NOMO-1 (cell line): ENCODE data around the gene RAB8A.
"Not testable (repeated sequence)": the region's sequence is repeated elsewhere in the genome, so short reads cannot be mapped to it uniquely, and the experiment has no call there.

Experiments used
- DNase-seq, 2 experiments: peaks; one replicate each; lab custom pipeline; 2025; ENCODE audit not compliant: unreplicated experiment in 2 of 2; lab: John Stamatoyannopoulos, UW

The RAB8A gene

GRCh38 chr19:16077984-16078758, 33.5 kb upstream of the RAB8A start:
- no peak for DNase-seq

GRCh38 chr19:16078759-16079707, 32.7 kb upstream of the RAB8A start:
- DNase-seq = peak; percentile 91 to 99

- DNase-seq = no peak
Measured at GRCh38 chr19:16084067-16084685, 27.5 kb upstream of the RAB8A start.

- DNase-seq = no peak
Measured at GRCh38 chr19:16085115-16085514, 26.6 kb upstream of the RAB8A start.

- DNase-seq = not testable (repeated sequence)
Measured at GRCh38 chr19:16087404-16087803, 24.3 kb upstream of the RAB8A start.

GRCh38 chr19:16087940-16088339, 23.7 kb upstream of the RAB8A start:
- DNase-seq = no peak

- no peak for DNase-seq
Measured at GRCh38 chr19:16088351-16089009, 23.2 kb upstream of the RAB8A start.

- no peak for DNase-seq
Measured at GRCh38 chr19:16089010-16089846, 22.5 kb upstream of the RAB8A start.

- no peak for DNase-seq
Measured at GRCh38 chr19:16091546-16092475, 19.9 kb upstream of the RAB8A start.

- no peak for DNase-seq
Measured at GRCh38 chr19:16094360-16095070, 17.2 kb upstream of the RAB8A start.

GRCh38 chr19:16095071-16095571, 16.6 kb upstream of the RAB8A start:
- no peak for DNase-seq

GRCh38 chr19:16096280-16096855, 15.3 kb upstream of the RAB8A start:
- no peak for DNase-seq

- DNase-seq = no peak
Measured at GRCh38 chr19:16098416-16098768, 13.3 kb upstream of the RAB8A start.

GRCh38 chr19:16098821-16099220, 12.9 kb upstream of the RAB8A start:
- DNase-seq = no peak

- DNase-seq = not testable (repeated sequence)
Measured at GRCh38 chr19:16099314-16099965, 12.2 kb upstream of the RAB8A start.

- no peak for DNase-seq
Measured at GRCh38 chr19:16100524-16100923, 11.2 kb upstream of the RAB8A start.

GRCh38 chr19:16104722-16105121, 7.0 kb upstream of the RAB8A start:
- peak; percentile 50 to 74 for DNase-seq
